HG02623 (cell line): ENCODE data around the gene ADGRG6.
"Not testable (repeated sequence)": the region's sequence is repeated elsewhere in the genome, so short reads cannot be mapped to it uniquely, and the experiment has no call there.

Source experiments
- ATAC-seq: cut with Tn5 transposase; IDR thresholded peaks from one replicate; pipeline ENCODE4 v1.9.1; 2021; ENCODE audit warnings: moderate library complexity; ENCODE audit not compliant: unreplicated experiment

ADGRG6 gene

GRCh38 chr6:142342986-142343385 is 41.2 kb downstream of the ADGRG6 start:
- no peak for ATAC-seq

GRCh38 chr6:142343938-142344337 is 42.1 kb downstream of the ADGRG6 start:
- no peak for ATAC-seq

- no peak for ATAC-seq
Measured at GRCh38 chr6:142345261-142345660, 43.5 kb downstream of the ADGRG6 start.

- ATAC-seq, result not testable (repeated sequence)
Measured at GRCh38 chr6:142346166-142346565, 44.4 kb downstream of the ADGRG6 start.

GRCh38 chr6:142349215-142349823 is 47.5 kb downstream of the ADGRG6 start:
- no peak for ATAC-seq

GRCh38 chr6:142350309-142350708 is 48.5 kb downstream of the ADGRG6 start:
- ATAC-seq, result no peak

- ATAC-seq, result no peak
Measured at GRCh38 chr6:142353690-142354089, 51.9 kb downstream of the ADGRG6 start.

GRCh38 chr6:142354650-142355049 is 52.8 kb downstream of the ADGRG6 start:
- ATAC-seq, result no peak

GRCh38 chr6:142355520-142356174 is 53.8 kb downstream of the ADGRG6 start:
- ATAC-seq, result no peak

GRCh38 chr6:142356201-142356883 is 54.5 kb downstream of the ADGRG6 start:
- no peak for ATAC-seq

GRCh38 chr6:142356884-142357225 is 55.0 kb downstream of the ADGRG6 start:
- no peak for ATAC-seq

GRCh38 chr6:142357879-142358278 is 56.1 kb downstream of the ADGRG6 start:
- ATAC-seq, result no peak

- ATAC-seq, result no peak
Measured at GRCh38 chr6:142359271-142359960, 57.6 kb downstream of the ADGRG6 start.

GRCh38 chr6:142361345-142361744 is 59.5 kb downstream of the ADGRG6 start:
- no peak for ATAC-seq

- no peak for ATAC-seq
Measured at GRCh38 chr6:142361779-142362750, 60.3 kb downstream of the ADGRG6 start.

GRCh38 chr6:142367061-142367460 is 65.3 kb downstream of the ADGRG6 start:
- ATAC-seq, result no peak

- ATAC-seq, result no peak
Measured at GRCh38 chr6:142367501-142368018, 65.8 kb downstream of the ADGRG6 start.

- ATAC-seq, result no peak
Measured at GRCh38 chr6:142369266-142369665, 67.5 kb downstream of the ADGRG6 start.

GRCh38 chr6:142372348-142372747 is 70.5 kb downstream of the ADGRG6 start:
- no peak for ATAC-seq
